Measurements from ENCODE around the gene SH3RF2.

SH3RF2 gene

GRCh38 chr5:146109379-146109778 is 173.0 kb downstream of the SH3RF2 start:
- Histone ChIP-seq H3K9ac (ENCODE audit: low read depth, low read length) (no peak overlapping the region), H3K4me1 (ENCODE audit: control insufficient read depth, insufficient read depth, low read length) (no peaks in the 10 kb centered on the region), H3K27ac (ENCODE audit: low read depth, low read length) (no peak overlapping the region), H3K9me3 (ENCODE audit: control insufficient read depth, insufficient read depth, low read length) (no peaks in the 10 kb centered on the region), H3K27me3 (ENCODE audit: control insufficient read depth, insufficient read depth, low read length) (no peaks in the 10 kb centered on the region), H3K4me3 (ENCODE audit: low read depth, low read length) (no peak overlapping the region), H3K36me3 (ENCODE audit: control insufficient read depth, insufficient read depth, low read length) (peaks cover 39% of the 10 kb centered on the region)

GRCh38 chr5:146111409-146111808 is 175.0 kb downstream of the SH3RF2 start:
- Histone ChIP-seq H3K27me3 (ENCODE audit: control insufficient read depth, insufficient read depth, low read length) (no peaks in the 10 kb centered on the region), H3K36me3 (ENCODE audit: control insufficient read depth, insufficient read depth, low read length) (peaks cover 53% of the 10 kb centered on the region), H3K4me1 (ENCODE audit: control insufficient read depth, insufficient read depth, low read length) (no peaks in the 10 kb centered on the region), H3K9me3 (ENCODE audit: control insufficient read depth, insufficient read depth, low read length) (no peaks in the 10 kb centered on the region), H3K27ac (ENCODE audit: low read depth, low read length) (no peak overlapping the region), H3K4me3 (ENCODE audit: low read depth, low read length) (no peak overlapping the region), H3K9ac (ENCODE audit: low read depth, low read length) (no peak overlapping the region)

DNA sequence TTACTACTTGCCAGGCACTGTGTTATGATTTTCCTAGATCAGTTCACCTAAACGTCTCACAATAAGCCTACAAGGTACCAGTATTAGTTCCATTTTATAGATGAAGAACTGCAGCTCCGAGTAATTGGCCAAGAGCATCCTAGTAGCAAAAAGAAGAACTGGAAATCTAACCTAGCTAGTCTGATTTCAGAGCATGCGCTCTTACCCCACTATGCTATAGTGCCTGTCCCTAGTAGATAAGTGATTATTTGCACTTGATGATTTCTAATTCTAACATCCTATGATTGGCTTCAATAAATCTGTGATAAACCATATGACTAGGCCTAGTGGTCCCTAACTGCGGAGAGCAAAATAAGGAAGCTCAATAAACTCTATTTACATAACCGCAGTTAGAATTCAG is 176.1 kb downstream of the SH3RF2 start:
- H3K27me3 ChIP-seq (ENCODE audit: control insufficient read depth, insufficient read depth, low read length): no peaks in the 10 kb centered on the region
- no peak overlapping the region for H3K4me3 ChIP-seq (ENCODE audit: low read depth, low read length)
- H3K4me1 ChIP-seq (ENCODE audit: control insufficient read depth, insufficient read depth, low read length): no peaks in the 10 kb centered on the region
- no peak overlapping the region for H3K9ac ChIP-seq (ENCODE audit: low read depth, low read length)
- H3K27ac ChIP-seq (ENCODE audit: low read depth, low read length): no peak overlapping the region
- H3K9me3 ChIP-seq (ENCODE audit: control insufficient read depth, insufficient read depth, low read length): no peaks in the 10 kb centered on the region
- peaks cover 64% of the 10 kb centered on the region for H3K36me3 ChIP-seq (ENCODE audit: control insufficient read depth, insufficient read depth, low read length)

Data from HUES48 (cell line).